NCI-H146 treated with DMSO at 0.1 percent for 48 hours (cell line): Measurements from ENCODE around the gene CXCL10.
"Not testable (repeated sequence)": the region's sequence is repeated elsewhere in the genome, so short reads cannot be mapped to it uniquely, and the experiment has no call there.

Experiments
- DNase-seq: peaks from one replicate; lab custom pipeline; 2025; ENCODE audit not compliant: unreplicated experiment; lab: John Stamatoyannopoulos, UW

Gene CXCL10

DNA sequence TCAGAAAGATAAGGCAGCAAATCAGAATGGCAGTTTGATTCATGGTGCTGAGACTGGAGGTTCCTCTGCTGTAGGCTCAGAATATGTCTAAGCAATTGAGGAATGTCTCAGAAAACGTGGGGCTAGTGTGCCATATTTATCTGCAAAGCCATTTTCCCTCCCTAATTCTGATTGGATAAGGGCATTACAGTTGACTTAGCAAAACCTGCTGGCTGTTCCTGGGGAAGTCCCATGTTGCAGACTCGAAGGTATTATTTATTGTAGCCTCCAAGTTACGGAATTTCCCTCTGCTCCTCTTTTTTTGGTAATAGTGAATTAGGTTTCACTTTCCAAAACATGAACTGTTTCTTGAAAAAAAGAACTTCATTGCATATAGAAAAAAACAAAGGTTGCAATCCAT lies at the start of gene CXCL10:
Gene CXCL10, minus strand, starts transcription at position 109 of the 400 bp plus-strand sequence. Its CDS starts 66 bp downstream, at position 43.
- DNase-seq, result no peak

DNA sequence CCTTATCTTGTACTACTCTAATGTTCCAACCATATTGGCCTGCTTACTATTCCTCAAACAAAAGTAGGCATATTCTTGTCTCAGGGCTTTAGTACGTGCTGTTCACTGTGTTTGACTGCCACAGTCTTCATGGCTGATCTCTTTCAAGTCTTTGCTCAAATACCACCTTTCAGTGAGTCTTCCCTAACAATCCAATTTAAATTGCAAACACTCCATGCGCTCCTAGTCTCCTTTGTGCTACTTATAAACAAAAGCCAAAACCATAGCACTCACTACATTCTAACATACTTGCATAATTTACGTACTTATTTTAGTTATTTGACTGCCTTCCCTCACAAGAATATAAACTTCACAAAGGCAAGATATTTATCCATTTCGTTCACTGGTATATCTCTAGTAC lies 49.5 kb upstream of the CXCL10 start:
- DNase-seq, result no peak

- DNase-seq, result peak; percentile 40
Observed at GRCh38 chr4:76067652-76068286, 44.5 kb upstream of the CXCL10 start.

- DNase-seq, result no peak
Observed at GRCh38 chr4:76066546-76066945, 43.2 kb upstream of the CXCL10 start.

DNA sequence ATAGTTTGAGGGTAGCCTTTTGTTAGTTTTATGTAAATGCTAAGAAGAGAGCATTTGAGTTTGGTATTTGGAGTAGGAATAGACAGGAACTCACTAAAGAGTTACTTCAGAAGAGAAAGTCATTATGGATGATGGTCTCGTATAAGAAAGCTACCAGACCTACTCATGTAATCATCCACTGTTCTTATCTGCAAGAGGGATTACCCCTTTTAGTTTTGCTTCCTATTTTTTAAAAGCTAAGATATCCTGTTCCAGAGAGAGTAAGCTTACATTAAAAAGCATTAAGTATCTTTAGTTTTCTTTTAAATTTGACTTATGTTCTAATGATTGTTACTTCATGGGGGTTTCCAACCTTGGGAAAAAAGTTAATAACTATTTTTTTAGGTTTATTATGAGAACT lies 38.7 kb upstream of the CXCL10 start:
- no peak for DNase-seq

GRCh38 chr4:76061421-76061820 lies 38.1 kb upstream of the CXCL10 start:
- DNase-seq, result no peak

DNA sequence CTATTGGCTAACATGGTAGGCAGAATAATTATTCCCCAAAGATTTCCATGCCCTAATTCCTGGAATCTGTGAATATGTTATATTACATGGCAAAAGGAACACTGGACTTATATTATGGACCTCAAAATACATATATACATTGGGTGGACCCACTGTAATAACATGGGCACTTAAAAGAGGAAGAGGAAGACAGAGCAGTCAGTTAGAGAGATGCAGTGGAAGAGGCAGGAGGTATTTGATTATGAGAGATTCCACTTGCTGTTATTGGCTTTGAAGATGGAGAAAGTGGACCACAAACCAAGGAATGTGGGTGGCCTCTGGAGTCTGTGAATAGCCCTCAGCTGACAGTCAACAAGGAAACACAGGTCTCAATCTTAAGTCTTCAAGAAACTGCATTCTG lies 37.2 kb upstream of the CXCL10 start:
- no peak for DNase-seq

DNA sequence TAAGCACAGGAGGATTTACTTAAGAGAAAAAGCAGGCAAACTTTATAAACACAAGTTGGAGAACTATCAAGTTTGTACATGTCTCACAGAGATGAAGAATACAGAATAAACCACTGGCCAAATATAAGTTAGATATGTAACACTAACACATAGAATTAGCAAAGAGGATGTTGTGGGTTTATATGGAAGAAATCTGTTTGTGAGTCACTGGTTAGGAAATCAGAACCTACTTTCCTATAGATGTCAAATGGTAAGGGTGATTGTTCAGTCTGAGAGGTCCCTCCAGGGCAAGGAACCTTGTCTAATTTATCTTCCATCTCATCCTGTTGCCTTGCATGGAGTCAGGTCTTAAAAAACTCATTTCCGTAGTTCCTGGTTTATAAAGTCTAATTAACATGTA lies 36.5 kb upstream of the CXCL10 start:
- no peak for DNase-seq

GRCh38 chr4:76058888-76059426 lies 35.7 kb upstream of the CXCL10 start:
- DNase-seq, result no peak

- DNase-seq, result no peak
Observed at GRCh38 chr4:76058302-76058701, 35.0 kb upstream of the CXCL10 start.

- no peak for DNase-seq
Observed at GRCh38 chr4:76055421-76055820, 32.1 kb upstream of the CXCL10 start.

DNA sequence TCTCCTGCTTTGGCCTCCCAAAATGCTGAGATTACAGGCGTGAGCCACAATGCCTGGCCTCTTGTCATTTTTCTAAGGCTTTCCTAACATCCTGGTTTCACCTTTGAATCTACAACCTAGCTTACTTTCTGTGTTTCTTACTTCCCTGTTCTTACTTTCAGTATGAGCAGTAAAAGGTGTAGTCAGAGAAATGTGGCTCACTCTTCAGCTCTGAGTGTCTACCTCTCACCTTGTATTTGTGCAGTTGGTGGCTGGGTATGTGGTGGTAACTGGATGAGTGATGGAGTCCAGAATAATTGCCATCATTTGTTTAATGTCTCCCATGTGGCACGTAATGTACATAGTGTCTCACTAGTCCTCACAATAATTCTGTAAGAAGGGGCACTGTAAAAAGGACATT lies 31.7 kb upstream of the CXCL10 start:
- no peak for DNase-seq

GRCh38 chr4:76053730-76054129 lies 30.4 kb upstream of the CXCL10 start:
- DNase-seq, result no peak

GRCh38 chr4:76050560-76051050 lies 27.3 kb upstream of the CXCL10 start:
- not testable (repeated sequence) for DNase-seq

DNA sequence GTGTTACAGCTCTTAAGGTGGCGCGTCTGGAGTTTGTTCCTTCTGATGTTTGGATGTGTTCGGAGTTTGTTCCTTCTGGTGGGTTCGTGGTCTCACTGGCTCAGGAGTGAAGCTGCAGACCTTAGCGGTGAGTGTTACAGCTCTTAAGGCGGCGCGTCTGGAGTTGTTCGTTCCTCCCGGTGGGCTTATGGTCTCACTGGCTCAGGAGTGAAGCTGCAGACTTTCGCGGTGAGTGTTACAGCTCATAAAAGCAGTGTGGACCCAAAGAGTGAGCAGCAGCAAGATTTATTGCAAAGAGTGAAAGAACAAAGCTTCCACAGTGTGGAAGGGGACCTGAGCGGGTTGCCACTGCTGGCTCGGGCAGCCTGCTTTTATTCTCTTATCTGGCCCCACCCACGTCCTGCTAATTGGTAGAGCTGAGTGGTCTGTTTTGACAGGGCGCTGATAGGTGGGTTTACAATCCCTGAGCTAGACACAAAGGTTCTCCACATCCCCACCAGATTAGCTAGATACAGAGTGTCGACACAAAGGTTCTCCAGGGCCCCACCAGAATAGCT lies 26.6 kb upstream of the CXCL10 start:
- not testable (repeated sequence) for DNase-seq

- DNase-seq, result not testable (repeated sequence)
Observed at GRCh38 chr4:76044686-76045085, 21.4 kb upstream of the CXCL10 start.

- DNase-seq, result not testable (repeated sequence)
Observed at GRCh38 chr4:76043306-76043705, 20.0 kb upstream of the CXCL10 start.

DNA sequence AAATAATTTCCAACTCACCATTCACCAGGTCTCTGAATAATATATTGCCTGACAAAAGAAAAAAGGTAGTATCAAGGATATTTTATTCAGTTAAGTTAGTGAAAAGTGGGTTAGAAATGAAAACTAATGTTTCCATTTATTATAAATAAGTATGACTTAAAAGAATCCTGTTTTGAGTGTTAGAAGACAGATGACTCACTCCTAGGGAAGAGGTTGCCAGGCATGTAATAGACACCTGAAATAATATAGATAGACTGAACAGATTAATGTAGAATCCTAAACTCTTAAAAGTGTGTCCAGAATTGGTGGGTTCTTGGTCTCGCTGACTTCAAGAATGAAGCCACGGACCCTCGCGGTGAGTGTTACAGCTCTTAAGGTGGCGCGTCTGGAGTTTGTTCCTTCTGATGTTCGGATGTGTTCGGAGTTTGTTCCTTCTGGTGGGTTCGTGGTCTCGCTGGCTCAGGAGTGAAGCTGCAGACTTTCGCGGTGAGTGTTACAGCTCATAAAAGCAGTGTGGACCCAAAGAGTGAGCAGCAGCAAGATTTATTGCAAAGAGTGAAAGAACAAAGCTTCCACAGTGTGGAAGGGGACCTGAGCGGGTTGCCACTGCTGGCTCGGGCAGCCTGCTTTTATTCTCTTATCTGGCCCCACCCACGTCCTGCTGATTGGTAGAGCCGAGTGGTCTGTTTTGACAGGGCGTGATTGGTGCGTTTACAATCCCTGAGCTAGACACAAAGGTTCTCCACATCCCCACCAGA lies 19.1 kb upstream of the CXCL10 start:
- DNase-seq, result not testable (repeated sequence)

DNA sequence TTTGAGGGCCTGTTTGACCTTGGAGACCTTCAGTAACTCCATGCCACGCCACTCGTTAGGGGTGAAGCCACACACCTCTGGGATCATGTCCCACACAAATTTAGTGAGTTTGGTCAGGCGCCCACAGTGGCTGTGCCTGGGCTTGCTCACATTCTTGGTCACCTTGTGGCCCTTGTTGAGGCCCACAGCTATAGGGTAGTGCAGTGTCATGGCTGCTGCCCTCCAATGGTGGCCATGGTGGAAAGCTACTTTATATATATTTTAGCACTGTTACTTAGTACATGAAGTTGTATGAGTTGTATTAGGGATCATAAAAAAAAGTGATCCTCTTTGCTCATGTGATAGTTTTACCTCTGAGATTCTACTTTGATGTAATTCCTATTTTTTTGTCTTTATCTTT lies 13.6 kb upstream of the CXCL10 start:
- no peak for DNase-seq

DNA sequence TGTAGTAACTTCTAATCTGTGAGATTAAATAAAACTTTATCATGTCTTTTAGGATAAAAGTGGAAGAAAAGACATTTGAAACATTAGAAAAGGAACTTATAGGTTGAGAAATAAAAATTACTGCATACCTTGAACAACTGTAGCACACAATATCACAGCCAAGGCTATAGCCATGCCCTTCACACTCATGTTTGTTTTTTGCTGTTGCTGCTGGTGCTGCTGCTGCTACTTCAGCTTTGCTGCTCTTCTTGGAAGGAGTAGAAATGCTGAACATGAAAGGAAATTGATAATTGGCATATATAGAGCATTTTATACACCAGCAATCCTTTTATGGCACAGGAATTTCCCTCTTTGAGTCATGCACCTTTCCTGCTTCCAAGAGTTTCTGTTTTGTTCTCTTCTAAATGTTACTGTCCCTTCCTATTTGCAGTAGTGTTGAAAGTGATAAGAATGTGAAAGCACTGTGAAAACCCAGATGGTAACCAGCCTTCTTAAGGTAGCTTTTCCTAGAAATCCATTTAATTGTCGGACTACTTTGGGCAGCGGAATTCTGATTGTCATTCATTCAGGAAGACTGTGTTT lies 12.6 kb upstream of the CXCL10 start, which contains the start of gene CXCL11:
Gene CXCL11, minus strand, starts transcription at position 272 of the 582 bp plus-strand sequence. Its CDS starts 83 bp downstream, at position 189.
- no peak for DNase-seq

- DNase-seq, result no peak
Observed at GRCh38 chr4:76035141-76035540, 11.8 kb upstream of the CXCL10 start.
